HepG2 (cell line): ENCODE measurements around the gene ROPN1B. TPM values are rescaled to one million over a fixed set of nuclear protein-coding genes. Genes with fewer than 3 reads are reported as not detected.

ENCODE experiments used
- ATAC-seq: fragments of 200-7000 bp; cut with Tn5 transposase; 3 replicates; pipeline ENCODE4 v1.9.1; 2020; ENCODE audit warnings: mild to moderate bottlenecking, moderate library complexity
- BruUV-seq: library from RNA; stranded (reverse); fragments of 400-500 nt; replicated peaks from 2 replicates; lab custom pipeline; 2021; lab: Mats Ljungman, UMichigan
- CTCF ChIA-PET: fragments of 300-600 bp; formaldehyde crosslinking; extraction: SDS; loops from one replicate; lab custom pipeline; 2021; ENCODE audit warnings: low total read pairs, inconsistent platforms, low intra/inter-chr PET ratio; lab: Yijun Ruan, JAX
- POLR2A ChIA-PET: fragments of 350-600 bp; sonication (Branson Sonifier 250); formaldehyde crosslinking; loops from one replicate; lab custom pipeline; 2020; ENCODE audit warnings: antibody characterized with exemption, inconsistent platforms; lab: Yijun Ruan, JAX
- DNase-seq: peaks from one replicate; pipeline ENCODE4 v3.0.0-alpha.2; 2015; ENCODE audit warnings: low spot score
- FAIRE-seq: peaks from 3 replicates; lab custom pipeline; 2011; peaks lifted over from hg19 to GRCh38; lab: Jason Lieb, UNC
- H2AFZ ChIP-seq: one replicate; pipeline ENCODE4 v1.6.1; 2011; ENCODE audit warnings: low read length, inconsistent platforms
- H3K27ac ChIP-seq: fragments of 300-600 bp; 3 replicates; pipeline ENCODE4 v1.8.0; 2011; ENCODE audit warnings: mixed run types, mild to moderate bottlenecking, mixed read lengths, low read length, inconsistent platforms; ENCODE audit not compliant: insufficient read depth; ENCODE audit errors: extremely low read length
- H3K27me3 ChIP-seq, 2 experiments: fragments of 200-600 bp in 1 of 2; 2 replicates in 1 of 2; 3 replicates in 1 of 2; pipeline versions ENCODE4 v1.6.0 to v1.8.0; 2011; ENCODE audit warnings: low read length in 2 of 2, mild to moderate bottlenecking in 2 of 2, moderate library complexity in 2 of 2, inconsistent platforms in 1 of 2; ENCODE audit not compliant: insufficient read depth in 2 of 2, control insufficient read depth in 1 of 2
- H3K36me3 ChIP-seq, 2 experiments: fragments of 200-600 bp in 1 of 2; replicated peaks in 1 of 2; 2 replicates in 1 of 2; 3 replicates in 1 of 2; pipeline versions ENCODE4 v1.5.1 to v1.8.0; 2011; ENCODE audit warnings: low read length in 2 of 2, inconsistent platforms in 1 of 2; ENCODE audit not compliant: insufficient read depth in 2 of 2, control insufficient read depth in 1 of 2
- H3K4me1 ChIP-seq: 2 replicates; pipeline ENCODE4 v1.5.1; 2012; ENCODE audit warnings: low read length, inconsistent platforms; ENCODE audit not compliant: insufficient read depth
- H3K4me2 ChIP-seq: 2 replicates; pipeline ENCODE4 v1.6.0; 2011; ENCODE audit warnings: low read depth, low read length, inconsistent platforms
- H3K4me3 ChIP-seq, 3 experiments: fragments of 200-600 bp in 1 of 3; sonication (generic), shearing (Covaris generic) in 1 of 3; replicated peaks in 1 of 3; 2 replicates each; pipeline ENCODE4 v1.5.1; 2011 to 2016; ENCODE audit warnings: low read length in 3 of 3, inconsistent platforms in 2 of 3, low read depth in 2 of 3, mild to moderate bottlenecking in 2 of 3, control low read depth in 1 of 3, mixed read lengths in 1 of 3; ENCODE audit not compliant: insufficient read depth in 1 of 3
- H3K79me2 ChIP-seq: one replicate; pipeline ENCODE4 v1.6.1; 2011; ENCODE audit warnings: low read length, inconsistent platforms; ENCODE audit not compliant: insufficient read depth
- H3K9ac ChIP-seq: 2 replicates; pipeline ENCODE4 v1.6.0; 2011; ENCODE audit warnings: mild to moderate bottlenecking, low read depth, low read length, inconsistent platforms; ENCODE audit not compliant: insufficient read depth
- H3K9me3 ChIP-seq: 2 replicates; pipeline ENCODE4 v1.5.1; 2012; ENCODE audit warnings: mild to moderate bottlenecking, low read length
- H4K20me1 ChIP-seq: 2 replicates; pipeline ENCODE4 v1.6.0; 2011; ENCODE audit warnings: inconsistent platforms, mild to moderate bottlenecking, low read length, moderate library complexity; ENCODE audit not compliant: insufficient read depth
- ELF3 ChIP-seq: IDR thresholded peaks from 2 replicates; pipeline ENCODE4 v1.6.1; 2016; ENCODE audit warnings: missing genetic modification reagents, missing compliant biosample characterization
- PLSCR1 ChIP-seq: sonication (generic); formaldehyde crosslinking; IDR thresholded peaks from 2 replicates; pipeline ENCODE4 v1.5.0; 2020; ENCODE audit warnings: missing genetic modification reagents, mild to moderate bottlenecking, borderline replicate concordance
- SOX5 ChIP-seq: IDR thresholded peaks from 2 replicates; pipeline ENCODE4 v1.6.1; 2016; ENCODE audit warnings: borderline replicate concordance
- SRSF4 ChIP-seq: fragments of 200-400 bp; formaldehyde crosslinking; IDR thresholded peaks from one replicate; pipeline ENCODE4 v1.6.1; 2018; ENCODE audit warnings: mild to moderate bottlenecking, low read depth, low read length, moderate library complexity; ENCODE audit not compliant: poor library complexity, severe bottlenecking
- YY1 ChIP-seq: IDR thresholded peaks from 2 replicates; pipeline ENCODE4 v1.6.1; 2011; ENCODE audit warnings: low read length, low read depth, moderate library complexity, mild to moderate bottlenecking; ENCODE audit not compliant: insufficient read depth, insufficient replicate concordance
- ZBTB20 ChIP-seq: sonication (generic); formaldehyde crosslinking; IDR thresholded peaks from 2 replicates; pipeline ENCODE4 v1.8.1; 2023; ENCODE audit warnings: missing genetic modification reagents, low read depth, mild to moderate bottlenecking, borderline replicate concordance
- ZFP82 ChIP-seq: sonication (generic); formaldehyde crosslinking; IDR thresholded peaks from 2 replicates; pipeline ENCODE4 v1.5.1; 2020; ENCODE audit warnings: mild to moderate bottlenecking, missing genetic modification reagents, borderline replicate concordance
- ZNF180 ChIP-seq: sonication (generic); formaldehyde crosslinking; IDR thresholded peaks from 2 replicates; pipeline ENCODE4 v1.4.0; 2020; ENCODE audit warnings: low read depth, missing genetic modification reagents, borderline replicate concordance
- ZNF24 ChIP-seq: fragments of 450-650 bp; IDR thresholded peaks from 2 replicates; pipeline ENCODE4 v1.6.1; 2017; ENCODE audit warnings: antibody characterized with exemption, mild to moderate bottlenecking
- ZNF383 ChIP-seq: sonication (generic); formaldehyde crosslinking; IDR thresholded peaks from 2 replicates; pipeline ENCODE4 v1.4.0; 2020; ENCODE audit warnings: missing genetic modification reagents, mild to moderate bottlenecking, borderline replicate concordance
- ZNF674 ChIP-seq: sonication (generic); formaldehyde crosslinking; IDR thresholded peaks from 2 replicates; pipeline ENCODE4 v1.5.0; 2020; ENCODE audit warnings: low read depth, mild to moderate bottlenecking, missing genetic modification reagents
- ZNF740 ChIP-seq: sonication (generic); formaldehyde crosslinking; IDR thresholded peaks from 2 replicates; pipeline ENCODE4 v1.4.0; 2020; ENCODE audit warnings: missing genetic modification reagents
- ZNF768 ChIP-seq: sonication (generic); formaldehyde crosslinking; IDR thresholded peaks from 2 replicates; pipeline ENCODE4 v1.4.0; 2020; ENCODE audit warnings: missing genetic modification reagents
- WGBS: methylation state at CpG from one replicate; pipeline ENCODE4 v1.1.6; 2017; ENCODE audit warnings: low lambda C conversion rate; 5-methylcytosine and 5-hydroxymethylcytosine counted together
- in situ Hi-C: cut with HindIII; loops from 2 replicates; pipeline ENCODE4 v1.10.0; 2017; ENCODE audit warnings: low pct_unique_long_range_greater_than_20kb; ENCODE audit not compliant: extremely low pct_ligation_motif_present
- intact Hi-C: fragments of 100-400 bp; cut with micrococcal nuclease; formaldehyde crosslinking; loops from one replicate; pipeline ENCODE4 v1.10.0; 2022; ENCODE audit not compliant: unreplicated experiment
- polyA plus RNA-seq, 8 experiments: library from polyadenylated mRNA; depleted of rRNA in 3 of 8; stranded (reverse) in 7 of 8; unstranded in 1 of 8; fragments of >200 nt; fragmentation: Illumina TruSeq in 4 of 8; extraction: Trizol in 4 of 8; gene quantifications; 2 replicates each; pipeline versions ENCODE4 v1.2.1 to v1.2.3, GENCODE V29; 2011 to 2016; ENCODE audit warnings: low read depth in 4 of 8, missing spikeins in 1 of 8, mixed read lengths in 1 of 8; ENCODE audit not compliant: insufficient read depth in 1 of 8
- total RNA-seq, 5 experiments: library from RNA; depleted of rRNA; stranded (reverse); fragments of >200 nt; fragmentation: Illumina TruSeq; extraction: Trizol; gene quantifications; 2 replicates each; pipeline ENCODE4 v1.2.3, GENCODE V29; 2016; ENCODE audit warnings: low read depth in 1 of 5

ROPN1B gene
- total and polyA plus RNA-seq, 2 of the 13 experiments (the other 11 are each of a cell fraction or from before 2014, with no cell fraction given) = not detected

GRCh38 chr3:126028096-126028495, 59.1 kb downstream of the ROPN1B start:
- Histone ChIP-seq H3K4me3 (no peak overlapping the region), H3K27me3 (no peaks in the 10 kb centered on the region), H3K4me2 (no peak overlapping the region), H3K4me1 (no peaks in the 10 kb centered on the region), H3K79me2 (no peaks in the 10 kb centered on the region)
- 60% methylated on average over 2 of the region's 4 CpGs for WGBS
- intact Hi-C loops = no loop called here
- POLR2A ChIA-PET = no interaction called here
- TF ChIP-seq YY1 (no peak), ELF3 (CRISPR knock-in tag) (no peak), ZNF768 (CRISPR knock-in tag) (no peak), PLSCR1 (CRISPR knock-in tag) (no peak), ZNF383 (no peak)
- TF ChIP-seq, all 625 proteins: peak for 0
- H3K9me3 ChIP-seq = peaks cover 15% of the 10 kb centered on the region
- BruUV-seq = no TSS peak
- CTCF ChIA-PET = no interaction called here
- no peak for FAIRE-seq
- H3K36me3 ChIP-seq = peaks cover 0 to 6% of the 10 kb centered on the region in 2 experiments; a peak in 1 of 5 replicates
- in situ Hi-C loops = no loop called here
- H4K20me1 ChIP-seq = no peaks in the 10 kb centered on the region
- ATAC-seq = no peak
- H2AFZ ChIP-seq = no peak overlapping the region
- no peak for DNase-seq
- H3K27ac ChIP-seq = no peak overlapping the region
- no peak overlapping the region for H3K9ac ChIP-seq

- intact Hi-C loops = no loop called here
- H3K4me2 ChIP-seq = no peak overlapping the region
- no peak overlapping the region for H3K9ac ChIP-seq
- DNase-seq (no peak), ATAC-seq (no peak), FAIRE-seq (no peak)
- peaks cover 0 to 5% of the 10 kb centered on the region in 2 experiments; a peak in 1 of 5 replicates for H3K36me3 ChIP-seq
- TF ChIP-seq ZNF24 = no peak
- TF ChIP-seq ZFP82 (CRISPR knock-in tag) = no peak
- TF ChIP-seq SRSF4 = no peak
- TF ChIP-seq ZNF674 (CRISPR knock-in tag) = no peak
- no peak for TF ChIP-seq ZNF740
- TF ChIP-seq ZBTB20 = no peak
- no peak for TF ChIP-seq SOX5 (CRISPR knock-in tag)
- no peak for TF ChIP-seq ZNF180 (CRISPR knock-in tag)
- BruUV-seq = no TSS peak
- no peak overlapping the region for H2AFZ ChIP-seq
- in situ Hi-C loops = no loop called here
- no peaks in the 10 kb centered on the region for H3K4me1 ChIP-seq
- H3K27ac ChIP-seq = no peak overlapping the region
- no peaks in the 10 kb centered on the region for H4K20me1 ChIP-seq
- ChIA-PET CTCF (no interaction called here), POLR2A (no interaction called here)
- H3K9me3 ChIP-seq = peaks cover 15% of the 10 kb centered on the region
- H3K27me3 ChIP-seq = no peaks in the 10 kb centered on the region
- no peaks in the 10 kb centered on the region for H3K79me2 ChIP-seq
- no peak overlapping the region for H3K4me3 ChIP-seq
These were observed 60.3 kb downstream of the ROPN1B start for GRCh38 chr3:126029241-126029640.
